Right forelimb (tissue), 1 donor: Measurements from ENCODE around the gene GRIA1.

Source experiments
- DNase-seq: peaks from one replicate; pipeline ENCODE4 v3.0.0-alpha.2; 2018

Gene GRIA1

DNA sequence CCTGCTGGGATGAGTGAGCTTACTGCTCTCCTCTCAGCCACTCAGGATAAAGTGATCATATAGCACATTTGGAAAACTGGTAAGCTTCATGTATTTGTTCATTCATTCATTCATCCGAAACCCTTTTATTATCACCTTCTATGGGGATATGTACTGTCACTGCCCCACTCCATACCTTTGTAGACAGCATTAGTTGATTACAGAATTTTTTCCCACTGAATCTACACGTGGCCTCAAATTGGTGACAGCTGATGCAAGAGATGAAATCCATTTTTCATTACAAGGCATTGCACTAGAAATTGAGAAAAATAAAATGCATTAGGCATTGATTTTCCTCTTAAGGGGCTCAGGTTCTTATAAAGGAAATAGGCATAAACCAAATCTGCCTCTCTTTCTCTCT lies 9.7 kb downstream of the GRIA1 start:
- no peak for DNase-seq

DNA sequence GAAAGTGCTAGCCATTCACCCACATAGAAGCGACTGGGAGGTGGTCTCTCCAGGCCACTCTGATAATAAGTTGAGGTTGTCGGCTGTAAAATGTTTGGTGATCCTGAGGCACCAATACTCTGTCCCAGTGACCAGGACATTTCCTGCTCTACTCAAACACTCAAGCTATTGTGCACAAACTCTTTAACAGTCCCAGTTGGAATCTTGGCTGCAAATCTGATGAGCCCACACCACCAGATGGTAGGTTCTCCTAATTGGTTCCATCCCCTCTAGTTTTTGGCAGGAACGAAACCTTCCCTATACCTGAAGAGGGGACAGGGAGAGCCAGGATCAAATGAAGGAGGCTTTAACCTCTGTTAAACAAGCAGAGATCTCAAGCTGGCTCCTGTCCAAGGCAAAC lies 14.3 kb downstream of the GRIA1 start:
- DNase-seq, result no peak

DNA sequence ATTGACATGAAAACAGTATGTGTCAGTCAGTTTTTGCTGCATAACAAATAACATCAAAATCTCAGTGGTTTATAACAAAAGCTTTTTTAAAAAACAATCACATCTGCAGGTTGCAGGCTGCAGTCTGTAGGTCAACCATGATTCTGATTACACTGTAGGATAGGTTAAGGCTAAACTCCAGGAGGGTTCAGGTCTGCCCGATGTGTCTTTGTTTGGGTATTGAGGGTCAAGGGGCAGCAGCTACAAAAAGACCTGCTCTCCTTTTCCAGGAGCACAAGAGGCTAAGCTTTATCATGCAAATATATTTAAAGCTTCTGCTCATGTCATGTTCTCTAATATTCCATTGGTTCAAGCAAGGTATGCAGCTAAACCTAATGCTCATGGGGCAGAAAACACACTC lies 18.2 kb downstream of the GRIA1 start:
- no peak for DNase-seq

DNA sequence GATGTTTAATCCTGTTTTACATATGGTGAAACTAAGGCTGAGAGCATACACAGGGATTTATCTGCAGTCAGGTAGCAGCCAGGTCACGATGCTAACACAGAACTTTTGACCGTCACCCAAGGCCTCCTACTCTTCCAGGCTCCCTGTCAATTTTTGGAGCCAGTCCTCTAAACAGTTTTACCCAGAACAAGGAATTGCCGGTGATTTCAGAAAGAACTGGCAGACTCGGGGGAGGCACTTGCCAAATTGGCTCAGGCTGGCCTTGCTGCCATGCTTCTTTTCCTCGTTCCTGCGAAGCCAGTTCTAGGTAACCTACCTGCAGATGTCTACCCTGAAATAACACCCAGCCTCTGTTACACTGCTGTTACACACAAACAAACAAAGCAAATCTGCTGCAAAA lies 21.2 kb downstream of the GRIA1 start:
- no peak for DNase-seq

DNA sequence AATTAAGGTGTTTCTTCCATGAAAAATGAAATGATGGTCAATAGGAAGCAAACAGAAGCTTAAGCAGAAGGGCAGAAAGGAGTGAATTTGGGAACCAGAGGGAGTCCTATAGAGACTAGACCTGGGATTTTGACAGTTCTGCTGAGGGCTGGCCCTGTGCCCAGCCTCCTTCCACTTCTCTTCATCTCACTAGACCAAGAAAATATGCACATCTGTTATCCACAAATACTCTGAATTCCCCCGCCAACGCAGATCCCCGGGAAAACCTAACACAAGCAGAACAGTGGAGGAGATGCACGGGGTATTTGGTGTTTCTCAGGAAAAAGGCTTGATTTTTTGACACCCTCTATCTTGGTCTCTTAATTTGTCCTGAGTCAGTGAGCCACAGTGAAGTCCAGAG lies 22.7 kb downstream of the GRIA1 start:
- DNase-seq, result no peak

DNA sequence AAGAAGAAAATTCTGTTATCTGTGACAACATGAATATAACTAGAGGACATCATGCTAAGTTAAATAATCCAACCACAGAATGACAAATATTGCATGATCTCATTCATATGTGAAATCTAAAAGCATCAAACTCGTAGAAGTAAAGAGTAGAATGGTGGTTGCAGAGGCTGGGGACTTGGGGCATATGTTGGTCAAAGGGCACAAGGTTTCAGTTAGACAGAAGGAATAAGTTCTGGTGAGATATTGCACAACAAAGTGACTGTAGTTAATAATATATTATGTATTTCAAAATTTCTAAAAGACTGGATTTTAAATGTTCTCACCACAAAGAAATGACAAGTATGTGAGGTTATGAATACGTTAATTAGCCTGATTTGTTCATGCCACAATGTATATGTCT lies 24.8 kb downstream of the GRIA1 start:
- DNase-seq, result no peak

DNA sequence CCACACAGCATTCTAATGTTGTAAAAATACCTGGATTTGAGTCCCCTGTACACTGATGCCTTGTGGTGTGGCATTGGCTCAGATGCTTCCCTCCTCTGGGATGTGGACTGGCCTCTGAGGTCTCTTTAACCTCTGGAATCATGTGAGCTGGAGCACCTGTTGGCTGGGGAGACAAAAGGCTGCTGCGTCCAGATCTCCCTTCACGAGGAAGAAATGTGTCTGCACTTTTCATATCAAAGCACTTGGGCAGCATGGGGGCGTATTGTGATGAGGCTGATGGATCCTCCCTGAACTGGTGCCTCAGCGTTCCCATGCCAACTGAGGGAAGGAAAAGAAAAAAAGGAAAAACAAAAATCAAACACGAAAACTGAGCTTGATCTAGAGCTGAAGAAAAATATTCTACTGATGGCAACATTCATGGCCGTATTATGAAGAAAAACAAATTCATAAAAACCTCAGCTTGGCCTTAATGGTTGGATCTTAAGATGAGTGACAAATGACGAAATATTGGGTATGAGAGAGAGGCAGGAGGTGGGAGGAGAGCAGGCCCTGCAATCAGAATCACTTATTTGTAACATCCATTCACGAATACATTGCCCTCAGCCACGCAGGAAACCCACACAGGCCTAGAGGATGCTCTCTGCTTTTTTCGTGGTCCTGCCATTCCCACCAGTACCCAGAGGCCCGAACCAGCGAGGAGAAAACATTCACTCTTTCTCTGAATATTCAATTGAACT lies 26.2 kb downstream of the GRIA1 start:
- DNase-seq, result no peak

DNA sequence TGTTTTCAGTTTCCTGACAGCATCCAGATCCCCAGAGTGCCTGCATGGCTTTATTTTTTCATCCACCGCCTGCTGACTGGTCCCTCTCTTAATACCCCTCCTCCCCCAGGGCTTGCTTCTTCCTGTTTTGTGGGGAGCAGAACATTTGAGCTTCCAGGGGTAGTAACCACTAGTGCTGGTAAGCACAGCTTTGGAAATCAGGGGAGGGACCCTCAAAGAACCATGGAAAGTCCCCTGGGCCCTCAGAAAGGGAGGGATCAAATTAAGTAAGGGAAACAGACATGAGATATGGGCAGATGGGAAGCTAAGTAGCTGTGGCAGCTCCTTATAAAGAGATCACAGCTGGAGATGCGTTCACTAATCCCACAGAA lies 26.8 kb downstream of the GRIA1 start:
- no peak for DNase-seq

DNA sequence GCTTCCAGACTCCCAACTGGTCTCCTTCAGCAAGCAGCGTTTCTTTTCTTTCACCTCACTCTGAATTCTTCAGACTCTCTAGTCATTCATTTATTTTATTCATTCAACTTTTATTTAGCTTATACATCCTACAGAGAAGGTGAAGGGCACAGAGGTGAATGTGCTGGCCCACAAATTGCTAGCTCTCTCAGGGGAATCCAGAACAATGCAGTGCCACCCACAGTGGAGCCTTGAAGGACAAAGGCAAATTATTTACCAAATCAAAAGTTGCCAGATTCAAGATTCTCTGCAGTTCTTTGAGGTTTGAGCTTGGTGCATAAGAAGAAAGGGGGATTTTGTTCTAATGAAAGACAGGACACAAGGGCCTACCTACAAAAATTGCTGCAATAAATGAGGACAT lies 29.7 kb downstream of the GRIA1 start:
- DNase-seq, result no peak

DNA sequence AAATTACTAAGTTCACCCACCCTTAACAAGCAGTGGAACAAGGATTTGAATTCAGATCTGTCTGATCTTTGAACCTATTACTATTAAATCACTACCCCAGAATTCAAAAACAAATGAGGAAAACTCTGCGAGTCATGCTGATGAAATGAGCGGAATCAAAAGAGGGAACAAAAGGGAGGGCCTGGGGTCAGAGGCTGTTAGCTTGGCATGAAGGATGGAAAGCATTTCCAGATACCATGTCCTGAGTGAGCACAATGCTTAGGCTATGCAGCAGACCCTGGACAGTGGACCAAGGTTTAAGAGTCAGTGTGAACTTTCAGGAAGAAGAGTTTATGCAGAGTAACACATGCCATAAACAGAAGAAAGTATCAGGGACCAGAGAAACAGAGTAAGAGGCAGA lies 30.5 kb downstream of the GRIA1 start:
- no peak for DNase-seq

DNA sequence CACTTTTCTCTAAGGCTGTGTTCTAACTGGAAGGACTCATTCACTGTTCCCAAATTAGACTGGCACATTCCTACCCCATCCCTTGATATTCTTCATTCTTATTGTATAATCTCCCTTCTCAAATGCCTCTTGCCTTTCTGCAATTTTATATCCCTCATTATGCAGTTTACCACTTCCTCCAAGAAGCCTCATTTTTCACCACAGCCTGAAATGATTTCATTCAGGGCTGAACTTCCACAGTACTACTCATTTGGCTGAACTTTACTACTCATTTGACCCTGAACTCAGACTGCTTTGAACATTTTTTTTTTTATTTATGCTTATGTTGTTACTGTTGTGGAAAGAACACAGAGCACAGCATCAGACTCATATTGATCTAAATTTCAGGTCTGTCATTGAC lies 32.7 kb downstream of the GRIA1 start:
- DNase-seq, result no peak

DNA sequence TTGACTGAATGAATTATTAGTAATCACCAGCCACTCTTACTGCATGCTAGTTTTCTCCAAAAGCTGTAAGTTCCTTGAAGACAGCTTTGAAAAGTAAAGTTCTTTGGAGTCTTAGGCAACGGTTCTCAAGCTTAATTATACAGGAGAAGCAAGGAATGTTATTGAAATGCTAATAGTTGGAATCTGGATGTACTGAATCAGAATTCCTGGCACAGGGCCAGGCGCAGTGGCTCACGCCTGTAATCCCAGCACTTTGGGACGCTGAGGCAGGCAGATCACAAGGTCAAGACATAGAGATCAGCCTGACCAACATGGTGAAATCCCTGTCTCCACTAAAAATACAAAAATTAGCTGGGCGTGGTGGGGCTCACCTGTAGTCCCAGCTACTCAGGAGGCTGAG lies 33.4 kb downstream of the GRIA1 start:
- no peak for DNase-seq

DNA sequence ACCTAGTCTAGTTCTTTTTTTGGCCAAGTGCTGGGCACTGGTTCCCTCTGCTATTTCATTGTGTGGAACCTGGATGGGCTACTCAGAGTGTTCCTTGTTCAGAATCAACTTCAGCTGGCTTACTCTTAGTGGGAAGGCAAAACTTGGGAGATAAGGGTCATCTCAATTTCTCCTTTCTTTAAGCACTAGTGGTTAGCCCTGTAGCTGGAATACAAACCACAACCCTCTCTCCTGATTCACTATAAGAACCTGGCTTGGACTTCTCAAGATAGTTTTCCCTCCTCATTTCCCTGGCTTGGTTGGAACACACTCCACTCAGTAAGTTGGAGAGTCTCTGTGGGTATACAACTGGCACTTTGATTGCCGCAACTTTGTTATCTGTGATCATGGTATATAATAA lies 35.1 kb downstream of the GRIA1 start:
- DNase-seq, result no peak

DNA sequence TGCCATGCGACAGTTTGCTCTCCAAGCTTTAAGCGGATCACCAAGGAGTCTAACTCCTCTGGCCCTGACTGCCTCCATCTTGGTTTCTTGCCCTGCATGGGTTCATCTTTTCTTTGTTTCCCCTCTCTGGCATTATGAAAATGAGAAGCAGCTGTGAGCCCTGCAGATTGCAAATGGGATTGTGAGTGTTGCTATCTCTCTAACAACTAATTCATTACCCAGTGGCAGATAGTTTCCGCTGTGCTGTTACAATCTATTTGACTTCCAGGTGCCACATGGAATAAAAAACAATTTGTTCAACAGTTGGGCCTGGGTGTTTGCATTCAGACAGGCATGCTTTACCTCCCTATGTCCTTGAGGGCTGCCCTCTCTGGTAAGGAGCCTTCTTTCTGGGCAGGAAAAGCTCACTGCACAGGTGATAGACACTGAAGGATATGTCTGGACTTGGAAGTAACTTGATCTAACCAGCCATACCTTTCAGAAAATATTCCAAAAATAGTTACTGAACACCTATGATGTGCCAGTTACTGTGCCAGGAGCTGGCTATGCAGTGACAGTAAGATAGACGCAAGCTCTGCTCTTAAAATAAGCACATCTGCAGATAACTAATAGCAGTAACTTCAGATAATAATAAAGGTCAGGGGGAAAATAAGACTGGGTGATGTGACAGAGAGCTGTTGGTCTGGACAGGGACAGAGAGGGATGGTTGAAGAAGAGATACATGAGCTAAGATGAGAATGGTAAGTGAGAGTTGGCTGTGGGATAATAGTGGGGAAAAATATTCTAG lies 40.1 kb downstream of the GRIA1 start:
- DNase-seq, result no peak

DNA sequence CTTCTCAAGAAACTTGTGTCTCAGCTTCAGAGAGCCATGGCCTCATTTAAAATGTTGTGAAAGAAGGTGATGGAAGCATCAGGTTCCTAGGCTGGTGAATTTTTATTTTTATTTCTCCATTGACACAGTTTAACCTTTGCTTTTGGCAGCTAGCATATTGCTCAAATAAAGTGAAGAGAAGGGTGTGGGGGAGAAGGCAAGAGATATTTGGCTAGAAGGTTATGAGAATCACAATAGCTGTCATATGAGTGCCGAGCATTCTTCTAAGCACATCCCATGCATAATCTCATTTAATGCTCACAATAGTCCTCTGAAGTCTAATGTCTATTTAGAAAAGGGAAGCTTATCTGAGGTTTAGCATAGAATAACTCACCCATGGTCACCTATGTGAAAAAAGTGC lies 43.1 kb downstream of the GRIA1 start:
- no peak for DNase-seq

DNA sequence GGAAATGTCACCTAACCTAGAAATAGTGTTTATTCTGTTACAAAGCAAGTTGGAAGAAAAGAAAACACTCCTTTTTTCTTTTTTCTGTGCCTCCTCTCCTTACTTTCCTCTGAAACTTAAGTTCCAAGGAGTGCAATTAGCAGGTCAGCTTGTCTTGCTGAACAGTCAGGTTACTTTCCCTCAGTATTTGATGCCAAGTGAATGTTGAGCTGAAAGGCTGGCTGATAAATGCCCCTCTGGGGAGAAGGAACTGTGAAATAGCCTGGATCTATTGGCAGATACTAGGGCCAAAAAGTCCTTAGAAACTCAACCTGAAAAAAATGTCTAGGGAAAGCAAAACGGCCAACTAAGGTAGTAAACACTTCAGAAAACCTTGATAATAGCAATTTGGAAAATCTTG lies 43.6 kb downstream of the GRIA1 start:
- DNase-seq, result no peak

DNA sequence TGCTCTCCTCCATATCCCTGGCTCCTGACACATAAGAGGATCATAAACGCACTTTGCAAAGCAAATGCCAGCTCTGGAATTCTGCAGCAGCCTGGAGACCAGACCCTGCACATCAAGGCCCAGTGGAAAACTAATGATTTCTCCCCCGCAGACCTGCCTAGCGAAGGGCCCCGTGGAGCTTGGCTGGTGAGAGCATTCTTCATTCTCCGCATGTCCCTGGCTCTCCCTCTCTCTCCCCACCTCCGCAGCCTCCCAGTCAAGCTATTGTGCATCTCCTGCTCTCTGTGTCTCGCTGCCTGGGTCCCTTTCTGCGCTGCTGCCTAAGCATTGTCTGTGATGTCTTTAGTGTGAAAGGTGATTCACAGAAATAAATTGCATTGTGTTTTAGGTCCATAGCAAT lies 46.7 kb downstream of the GRIA1 start:
- no peak for DNase-seq

DNA sequence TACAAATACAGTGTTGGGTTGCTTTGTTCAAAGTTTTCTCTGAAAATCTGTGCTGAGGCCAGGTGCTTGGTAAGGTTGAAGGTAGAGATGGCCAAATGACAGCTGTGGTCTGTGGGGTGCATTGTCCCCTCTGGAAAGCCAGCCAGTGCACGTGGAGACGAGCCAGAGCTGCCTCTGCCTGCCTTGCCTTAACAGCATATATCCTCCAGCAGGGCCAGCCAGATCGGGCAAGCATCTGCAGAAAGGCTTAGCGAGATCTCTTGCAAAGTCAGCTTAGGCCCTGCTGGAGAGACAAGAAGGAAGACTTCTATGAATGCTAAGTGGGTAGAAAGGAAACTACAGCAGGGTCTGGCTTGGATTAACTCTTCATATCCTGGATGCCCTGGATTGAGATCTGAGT lies 49.5 kb downstream of the GRIA1 start:
- DNase-seq, result no peak

DNA sequence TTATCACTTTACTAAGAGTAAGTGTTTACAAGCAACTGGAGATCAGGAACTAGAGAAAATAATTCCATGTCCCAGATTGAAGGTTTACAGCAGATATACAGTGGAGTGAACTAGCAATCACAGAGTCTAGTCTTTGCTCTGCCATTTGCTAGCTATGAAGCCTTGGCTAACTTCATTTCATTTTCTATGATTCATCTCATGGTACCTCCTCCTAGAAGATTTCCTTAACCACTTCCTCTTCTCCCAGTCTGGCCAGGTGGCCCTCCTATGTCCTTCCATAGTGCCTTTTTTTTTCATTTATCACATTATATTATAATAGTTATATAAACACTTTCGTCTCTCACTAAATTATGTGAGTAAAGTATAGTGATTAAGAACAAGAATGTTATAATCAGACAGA lies 52.1 kb downstream of the GRIA1 start:
- no peak for DNase-seq

DNA sequence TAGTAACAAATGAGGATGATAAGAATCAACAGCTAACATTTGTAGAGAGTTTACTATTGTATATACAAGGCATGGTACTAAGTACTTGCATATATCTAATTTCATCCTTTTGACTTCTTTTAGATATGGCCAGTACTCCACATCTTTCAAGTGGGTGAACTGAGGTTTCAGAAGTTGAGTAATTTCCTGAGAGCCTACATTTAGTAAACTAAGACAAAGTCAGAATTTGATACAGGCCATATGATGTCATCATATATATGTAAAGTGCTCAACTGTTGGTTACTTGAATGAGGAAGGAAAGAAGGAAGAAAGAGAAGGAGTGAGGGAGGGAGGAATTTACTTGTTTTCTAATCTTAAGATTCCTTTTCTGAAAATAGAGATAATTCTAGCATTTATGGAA lies 52.8 kb downstream of the GRIA1 start:
- DNase-seq, result no peak

DNA sequence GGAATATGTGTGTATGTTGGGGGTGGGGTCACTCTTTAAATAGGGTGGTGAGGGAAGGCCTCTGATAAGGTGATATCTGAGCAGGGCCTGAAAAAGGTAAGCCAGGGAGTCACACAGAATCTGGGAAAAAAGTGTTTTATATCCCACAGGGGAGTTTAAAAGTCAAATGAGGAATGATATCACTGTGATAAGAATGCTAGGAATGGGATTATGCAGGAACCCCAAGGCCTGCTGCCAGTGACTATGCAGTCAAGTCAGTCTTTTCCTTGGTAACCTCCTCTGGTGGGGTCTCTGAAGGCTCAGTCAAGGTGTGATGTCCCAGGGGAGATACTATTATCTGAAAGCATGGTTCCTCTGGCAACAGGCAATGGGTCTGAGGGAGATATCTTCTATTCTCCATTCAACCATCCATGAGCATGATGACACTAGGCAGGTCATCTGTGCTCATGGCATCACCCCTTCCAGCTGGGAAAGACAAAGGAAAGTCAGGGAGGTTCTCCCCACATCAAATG lies 53.5 kb downstream of the GRIA1 start:
- no peak for DNase-seq

DNA sequence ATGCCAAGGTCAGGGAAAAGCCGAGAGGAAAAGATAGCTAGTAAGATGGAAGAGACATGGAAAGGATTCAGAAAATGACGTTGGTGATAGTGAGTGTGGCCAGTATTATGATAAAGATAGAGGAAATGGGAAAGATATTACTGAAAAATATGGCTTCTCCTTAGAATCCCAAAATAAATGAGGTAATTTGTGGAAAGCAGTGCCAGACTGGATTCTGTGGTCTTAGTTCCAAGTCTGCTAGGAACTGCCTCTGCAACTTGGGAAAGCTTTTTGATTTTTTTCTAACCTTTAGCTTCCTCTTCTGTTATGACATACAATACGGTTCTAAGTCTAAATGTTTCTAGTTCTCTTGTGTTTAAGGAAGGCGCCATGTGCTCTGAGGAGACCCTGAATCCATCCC lies 54.2 kb downstream of the GRIA1 start:
- no peak for DNase-seq

DNA sequence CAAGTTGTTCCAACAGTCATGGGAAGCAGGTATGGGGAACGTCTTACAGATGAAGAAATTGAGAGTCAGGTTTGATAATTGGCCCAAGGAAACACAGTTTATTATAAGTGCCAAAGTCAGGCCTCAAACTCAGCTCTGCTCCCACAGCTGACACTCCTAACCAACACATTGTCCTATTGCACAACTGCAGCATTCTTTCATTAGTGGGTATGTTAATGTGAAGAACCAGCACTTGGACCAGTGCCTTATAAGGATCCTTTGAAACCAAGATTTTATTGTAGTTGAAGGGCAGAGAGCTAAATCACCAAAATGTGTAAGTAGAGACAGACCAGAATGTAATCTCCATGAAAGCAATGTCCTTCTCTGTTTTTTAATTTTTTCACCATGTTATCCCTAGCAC lies 56.1 kb downstream of the GRIA1 start:
- no peak for DNase-seq

DNA sequence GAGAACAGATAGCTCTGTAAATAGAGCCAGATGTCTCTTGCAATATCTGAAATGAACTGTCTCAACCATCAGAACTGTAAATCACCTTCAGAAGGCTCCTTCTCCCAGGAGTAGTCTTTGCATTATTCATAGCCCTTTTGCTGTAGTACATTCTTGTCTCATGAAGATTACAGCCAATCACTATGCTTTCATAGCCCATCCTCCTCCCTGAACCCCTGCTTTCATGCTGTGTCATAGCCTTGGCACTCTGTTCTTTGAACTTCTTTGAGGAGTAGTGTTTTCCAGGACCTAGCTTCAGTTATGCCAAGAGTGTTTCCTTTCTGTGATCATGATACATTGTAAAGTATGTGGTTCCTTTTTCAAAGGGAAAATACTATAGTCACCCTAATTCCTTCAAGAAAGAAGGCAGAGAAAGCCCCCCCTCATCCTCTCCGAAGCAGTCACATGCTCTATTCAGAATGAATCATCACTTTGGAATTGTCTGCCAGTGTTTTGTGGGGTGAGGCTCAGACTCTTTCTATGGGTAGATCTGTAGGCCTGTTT lies 61.1 kb downstream of the GRIA1 start:
- no peak for DNase-seq
